Stimulated activated CD8-positive, alpha-beta memory T cell treated with anti-CD3 and anti-CD28 coated beads, Interleukin-15, amount 100 ng/mL, for 1 hour (primary cell): ENCODE data around the gene PRKCA.
"Not testable (repeated sequence)": the region's sequence is repeated elsewhere in the genome, so short reads cannot be mapped to it uniquely, and the experiment has no call there.

Source experiments
- DNase-seq: peaks from one replicate; pipeline ENCODE4 v3.0.0-alpha.2; 2020; ENCODE audit warnings: low read depth

Gene PRKCA

GRCh38 chr17:66466106-66466820 is 163.8 kb downstream of the PRKCA start:
- DNase-seq, result no peak

GRCh38 chr17:66466840-66467367 is 164.5 kb downstream of the PRKCA start:
- DNase-seq, result no peak

DNA sequence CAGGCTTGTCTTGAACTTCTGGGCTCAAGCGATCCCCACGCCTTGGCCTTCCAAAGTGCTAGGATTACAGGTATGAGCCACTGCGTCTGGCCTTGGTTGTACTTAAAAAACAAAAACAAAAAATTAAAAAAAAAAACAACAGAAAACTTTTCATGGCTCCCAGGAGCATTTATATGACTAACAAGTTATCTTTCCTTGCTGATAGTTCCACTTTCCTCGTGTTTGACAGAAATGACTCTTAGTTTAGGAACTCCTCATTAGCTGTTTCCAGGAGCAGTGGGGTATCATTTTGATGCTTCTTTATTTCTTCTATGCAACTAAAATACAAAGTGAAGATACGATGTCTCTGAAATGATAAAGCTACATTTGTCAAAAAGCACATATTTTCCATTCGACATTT is 165.4 kb downstream of the PRKCA start:
- no peak for DNase-seq

GRCh38 chr17:66468241-66469087 is 166.1 kb downstream of the PRKCA start:
- no peak for DNase-seq

DNA sequence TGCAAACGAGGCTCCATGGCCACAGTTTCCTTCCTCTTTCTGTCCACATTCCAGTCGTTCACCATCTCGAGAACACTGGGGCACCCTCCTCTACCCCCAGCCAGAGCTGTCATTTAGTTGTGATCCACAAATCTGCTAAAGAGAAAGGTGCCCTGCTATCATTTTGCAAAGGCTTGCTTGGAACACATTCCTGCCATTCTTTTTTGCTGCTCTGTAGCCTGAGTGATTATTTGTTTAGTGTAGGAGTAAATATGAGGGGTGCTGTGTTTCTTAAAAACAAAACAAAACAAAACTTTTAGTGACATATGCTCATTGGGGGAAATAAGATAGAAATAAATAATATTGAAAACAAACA is 166.7 kb downstream of the PRKCA start:
- DNase-seq, result no peak

GRCh38 chr17:66469461-66469860 is 167.0 kb downstream of the PRKCA start:
- DNase-seq, result no peak

DNA sequence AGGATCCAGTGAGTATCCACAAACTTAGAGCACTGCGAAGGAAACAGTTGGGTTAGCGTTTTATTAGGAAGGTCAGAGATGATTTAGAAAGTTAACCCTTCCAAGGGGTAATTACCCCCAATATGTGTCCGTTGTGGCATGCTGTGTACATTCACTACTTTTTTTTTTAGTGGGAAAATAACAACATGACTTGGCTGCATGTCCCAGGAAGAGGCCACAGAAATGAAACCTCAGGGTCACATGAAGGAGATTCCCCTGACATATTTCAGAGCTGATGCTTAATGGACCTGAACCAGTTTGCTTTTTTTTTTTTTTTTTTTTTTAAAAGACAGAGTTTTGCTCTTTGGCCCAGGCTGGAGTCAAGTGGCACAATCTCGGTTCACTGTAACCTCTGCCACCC is 167.5 kb downstream of the PRKCA start:
- no peak for DNase-seq

GRCh38 chr17:66472123-66472522 is 169.7 kb downstream of the PRKCA start:
- DNase-seq, result no peak

- DNase-seq, result no peak
These were observed 171.8 kb downstream of the PRKCA start for GRCh38 chr17:66474258-66474657.

- no peak for DNase-seq
These were observed 172.5 kb downstream of the PRKCA start for GRCh38 chr17:66474806-66475497.

GRCh38 chr17:66476014-66476413 is 173.6 kb downstream of the PRKCA start:
- DNase-seq, result no peak

DNA sequence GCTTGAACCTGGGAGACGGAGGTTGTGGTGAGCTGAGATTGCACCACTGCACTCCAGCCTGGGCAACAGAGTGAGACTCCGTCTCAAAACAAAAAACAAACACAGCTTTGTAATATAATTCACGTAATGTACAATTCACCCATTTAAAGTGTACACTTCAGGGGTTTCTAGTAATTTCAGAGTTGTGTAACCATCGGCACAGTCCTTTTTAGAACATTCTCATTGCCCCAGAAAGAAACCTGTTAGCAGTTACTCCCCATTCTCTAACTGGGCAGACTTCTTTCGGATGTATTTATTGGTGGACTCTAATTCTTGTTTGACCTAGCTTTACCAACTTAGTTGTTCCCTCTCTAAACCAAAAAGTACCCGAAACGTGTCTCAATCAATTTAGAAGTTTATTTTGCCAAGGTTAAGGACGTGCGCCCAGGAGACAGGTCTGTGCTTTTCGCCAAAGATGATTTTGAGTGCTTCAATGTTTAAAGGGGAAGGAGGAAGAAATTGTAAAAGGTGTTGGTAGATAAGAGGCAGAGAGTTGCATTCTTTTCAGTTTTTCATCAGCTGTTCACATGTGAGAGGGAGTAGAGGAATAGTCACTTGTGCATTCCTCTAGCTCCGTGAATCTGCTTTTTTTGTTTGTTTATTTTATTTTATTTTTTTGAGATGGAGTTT is 175.3 kb downstream of the PRKCA start:
- DNase-seq, result no peak

DNA sequence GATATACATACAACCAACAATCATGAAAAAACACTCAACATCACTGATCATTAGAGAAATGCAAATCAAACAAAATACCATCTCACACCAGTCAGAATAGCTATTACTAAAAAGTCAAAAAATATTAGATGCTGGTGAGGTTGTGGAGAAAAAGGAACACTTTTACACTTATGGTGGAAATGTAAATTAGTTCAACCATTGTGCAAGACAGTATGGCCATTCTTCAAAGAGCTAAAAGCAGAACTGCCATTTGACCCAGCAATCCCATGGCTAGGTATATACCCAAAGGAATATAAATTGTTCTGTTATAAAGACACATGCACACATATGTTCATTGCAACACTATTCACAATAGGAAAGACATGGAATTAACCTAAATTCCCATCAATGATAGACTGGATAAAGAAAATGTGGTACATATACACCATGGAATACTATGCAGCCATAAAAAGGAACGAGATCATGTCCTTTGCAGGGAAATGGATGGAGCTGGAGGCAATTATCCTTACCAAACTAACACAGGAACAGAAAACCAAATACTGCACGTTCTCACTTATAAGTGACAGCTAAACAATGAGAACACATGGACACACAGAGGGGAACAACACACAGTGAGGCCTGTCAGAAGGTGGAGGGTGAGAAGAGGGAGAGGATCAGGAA is 176.9 kb downstream of the PRKCA start:
- DNase-seq, result not testable (repeated sequence)

- no peak for DNase-seq
These were observed 177.8 kb downstream of the PRKCA start for GRCh38 chr17:66480243-66480642.

DNA sequence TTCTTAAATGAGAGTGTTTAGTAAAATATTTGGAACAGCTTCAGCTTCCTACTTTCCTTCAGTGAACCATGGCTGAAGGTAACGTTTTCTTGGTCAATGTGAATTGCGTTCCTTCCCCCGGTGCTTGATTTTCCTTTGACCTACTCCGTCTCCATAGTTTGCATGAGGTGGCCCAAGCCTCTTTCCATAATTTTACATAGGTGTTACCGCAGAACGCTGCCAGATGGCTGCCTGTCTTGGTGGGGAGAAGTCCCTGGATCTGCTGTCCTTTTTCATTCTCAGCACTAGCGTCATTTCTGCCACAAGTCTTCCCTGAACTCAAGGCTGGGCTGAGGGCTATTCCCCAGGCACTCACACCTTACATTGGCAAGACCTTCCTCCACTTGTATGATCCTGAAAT is 178.4 kb downstream of the PRKCA start:
- no peak for DNase-seq

GRCh38 chr17:66481271-66481670 is 178.9 kb downstream of the PRKCA start:
- DNase-seq, result no peak

- no peak for DNase-seq
These were observed 181.5 kb downstream of the PRKCA start for GRCh38 chr17:66483906-66484305.

DNA sequence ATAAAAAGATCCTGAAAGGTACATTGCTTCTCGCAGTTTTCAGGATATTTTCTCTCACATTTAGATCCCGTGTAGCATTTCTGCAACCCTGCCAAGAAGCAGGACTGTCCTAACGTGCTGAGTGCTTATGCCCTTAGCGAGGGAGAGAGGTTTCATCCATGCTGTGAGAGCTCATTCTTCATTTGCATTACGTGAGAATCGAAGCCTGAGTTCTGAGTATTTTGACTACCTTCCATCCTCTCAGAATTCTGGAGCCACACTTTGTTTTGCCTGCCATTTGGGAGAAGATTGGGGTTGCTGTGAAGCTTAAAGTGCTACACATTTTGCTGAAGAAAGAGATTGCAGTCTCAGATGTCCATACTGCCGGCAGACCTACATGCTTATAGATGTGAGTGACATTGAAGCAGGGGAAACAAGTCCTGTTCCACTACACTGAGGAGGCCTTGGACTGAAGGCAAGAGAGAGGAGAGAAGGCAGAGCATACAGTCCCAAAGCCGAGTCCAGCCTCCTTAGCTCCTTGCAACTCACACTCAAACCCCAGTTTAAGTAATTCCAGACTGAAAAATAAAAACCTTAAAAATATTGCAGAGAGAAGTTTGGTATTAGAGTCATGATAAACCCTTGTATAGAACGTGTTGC is 183.0 kb downstream of the PRKCA start:
- no peak for DNase-seq

- no peak for DNase-seq
These were observed 184.7 kb downstream of the PRKCA start for GRCh38 chr17:66487121-66487520.

- no peak for DNase-seq
These were observed 185.6 kb downstream of the PRKCA start for GRCh38 chr17:66487981-66488468.

GRCh38 chr17:66488864-66489263 is 186.5 kb downstream of the PRKCA start:
- DNase-seq, result no peak
